ENCODE data around the gene ABCC1. TPM values are rescaled to one million over a fixed set of nuclear protein-coding genes. Genes with fewer than 3 reads are reported as not detected.

ABCC1 gene
- total and polyA plus RNA-seq, 2 of the 4 experiments (the other 2 are of a cell fraction), result 39.4 to 66.0 TPM

DNA sequence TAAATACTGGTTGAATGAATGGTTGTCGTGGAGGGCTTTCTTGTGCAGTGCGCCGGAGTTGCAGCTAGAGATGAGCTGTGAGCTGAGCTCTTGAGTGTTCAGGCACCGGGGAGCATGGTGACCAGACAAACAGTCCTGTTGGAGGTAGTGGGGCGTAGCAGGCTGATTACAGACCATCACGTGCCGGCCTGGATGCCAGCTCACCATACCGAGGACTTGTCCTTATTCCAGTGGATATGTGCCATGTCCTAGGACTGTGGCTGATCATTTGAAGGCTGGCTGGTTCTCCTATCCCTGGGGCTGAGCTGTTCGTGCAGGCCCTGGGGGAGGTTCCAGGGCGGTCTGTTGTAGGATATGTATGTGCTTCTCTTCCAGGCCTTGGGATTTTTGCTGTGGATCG, 60.0 kb downstream of the ABCC1 start:
- WGBS, 2 experiments (ENCODE audit: extremely low coverage in 2 of 2, insufficient read length in 1 of 2), result no CpG with 5 or more reads among the region's 11 CpGs
- H3K27ac ChIP-seq (ENCODE audit: insufficient read depth, low read length), result peak overlapping the region; percentile 32; the same call in 1 of the 2 replicates
- TF ChIP-seq FOS (IDR thresholded peaks at IDR 0.05; ENCODE audit: low read depth, low read length) (no peak), CHD1 (IDR thresholded peaks at IDR 0.05; ENCODE audit: low read depth, low read length) (no peak), CTCF (conservative IDR thresholded peaks at IDR 0.05; ENCODE audit: low read depth, low read length) (no peak), RCOR1 (IDR thresholded peaks at IDR 0.05; ENCODE audit: insufficient replicate concordance, low read length) (no peak), SMC3 (IDR thresholded peaks at IDR 0.05; ENCODE audit: low read depth, low read length) (no peak), NFE2L2 (IDR thresholded peaks at IDR 0.05; ENCODE audit: low read depth, low read length) (no peak), BHLHE40 (IDR thresholded peaks at IDR 0.05; ENCODE audit: low read depth, low read length) (no peak), CEBPB (IDR thresholded peaks at IDR 0.05; ENCODE audit: low read depth, low read length) (no peak), MAZ (IDR thresholded peaks at IDR 0.05; ENCODE audit: borderline replicate concordance, low read depth, low read length) (no peak), RFX5 (IDR thresholded peaks at IDR 0.05; ENCODE audit: low read depth, low read length) (no peak), MXI1 (IDR thresholded peaks at IDR 0.05; ENCODE audit: borderline replicate concordance, low read depth, low read length) (no peak), POLR2A (IDR thresholded peaks at IDR 0.05; ENCODE audit: low read depth, low read length) (no peak), RAD21 (IDR thresholded peaks at IDR 0.05; ENCODE audit: low read length) (no peak), MAFK (IDR thresholded peaks at IDR 0.05; ENCODE audit: low read depth, low read length) (no peak), USF2 (IDR thresholded peaks at IDR 0.05; ENCODE audit: low read depth, low read length) (no peak)
- TF ChIP-seq, protein P1, sequence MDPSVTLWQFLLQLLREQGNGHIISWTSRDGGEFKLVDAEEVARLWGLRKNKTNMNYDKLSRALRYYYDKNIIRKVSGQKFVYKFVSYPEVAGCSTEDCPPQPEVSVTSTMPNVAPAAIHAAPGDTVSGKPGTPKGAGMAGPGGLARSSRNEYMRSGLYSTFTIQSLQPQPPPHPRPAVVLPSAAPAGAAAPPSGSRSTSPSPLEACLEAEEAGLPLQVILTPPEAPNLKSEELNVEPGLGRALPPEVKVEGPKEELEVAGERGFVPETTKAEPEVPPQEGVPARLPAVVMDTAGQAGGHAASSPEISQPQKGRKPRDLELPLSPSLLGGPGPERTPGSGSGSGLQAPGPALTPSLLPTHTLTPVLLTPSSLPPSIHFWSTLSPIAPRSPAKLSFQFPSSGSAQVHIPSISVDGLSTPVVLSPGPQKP (IDR thresholded peaks at IDR 0.05; ENCODE audit: borderline replicate concordance, low read depth, low read length), result no peak
- peak overlapping the region; percentile 42 for H2BK5ac ChIP-seq (ENCODE audit: low read depth, low read length, poor library complexity, severe bottlenecking)
- H3K9ac ChIP-seq (ENCODE audit: low read depth, low read length), result no peak overlapping the region
- no peak overlapping the region for H2BK120ac ChIP-seq (ENCODE audit: low read depth, low read length)
- no TSS peak for BruUV-seq (replicated peaks)
- in situ Hi-C loops (cut with MboI; ENCODE audit: low sequenced_read_pairs), result loop anchor here (25.0 kb wide), 1 partner anchor 122 kb away; the partner anchor contains the start of gene CEP20
- H2BK20ac ChIP-seq (ENCODE audit: low read depth, low read length), result peak overlapping the region; percentile 21; the same call in 1 of the 2 replicates
- H3K27me3 ChIP-seq (ENCODE audit: control insufficient read depth, insufficient read depth, low read length), result no peaks in the 10 kb centered on the region
- H3K23ac ChIP-seq (ENCODE audit: low read depth, low read length), result no peak overlapping the region
- H4K91ac ChIP-seq (ENCODE audit: insufficient read depth, low read depth, low read length), result 0 out of 2 replicates have a peak overlapping the region, but pooled peaks have one; percentile 47
- no peak overlapping the region for H3K4me2 ChIP-seq (ENCODE audit: low read depth, low read length)
- 0 out of 2 replicates have a peak, but pooled peaks cover under 1% of the 10 kb centered on the region for H4K20me1 ChIP-seq (ENCODE audit: insufficient read depth, low read length)
- H3K79me1 ChIP-seq (ENCODE audit: low read depth in 1 of 2, low read length in 2 of 2), result peaks cover 48 to 90% of the 10 kb centered on the region in 2 experiments
- no peak for ATAC-seq (ENCODE audit: low read depth)
- H2BK15ac ChIP-seq (ENCODE audit: low read depth, low read length), result no peak overlapping the region
- H3K4ac ChIP-seq (ENCODE audit: low read depth, low read length), result peak overlapping the region; percentile 48; the same call in 1 of the 2 replicates
- ChIA-PET CTCF (no interaction called here), POLR2A (ENCODE audit: unreplicated experiment) (no interaction called here)
- H3K56ac ChIP-seq (ENCODE audit: extremely low read depth, insufficient read depth, low read length), result no peak overlapping the region
- H2AFZ ChIP-seq (replicated peaks; ENCODE audit: low read length, poor library complexity), result no peak overlapping the region
- no peak overlapping the region for H3K14ac ChIP-seq (replicated peaks; ENCODE audit: low read depth, low read length)
- peaks cover 26% of the 10 kb centered on the region for H3K9me1 ChIP-seq (ENCODE audit: insufficient read depth, low read length)
- intact Hi-C loops (cut with micrococcal nuclease), result no loop called here
- no peak for DNase-seq
- peak overlapping the region; percentile 35 for H2AK5ac ChIP-seq (ENCODE audit: low read depth, low read length)
- peaks cover 54% of the 10 kb centered on the region for H3K36me3 ChIP-seq (ENCODE audit: control insufficient read depth, insufficient read depth, low read length)
- no peaks in the 10 kb centered on the region for H3K9me3 ChIP-seq (ENCODE audit: control insufficient read depth, insufficient read depth, low read length)
- H4K8ac ChIP-seq (ENCODE audit: low read depth in 2 of 2, low read length in 2 of 2), result peak overlapping the region in 1 of 2 experiments; percentile 10; a peak in 1 of 4 replicates
- H3K4me3 ChIP-seq (ENCODE audit: insufficient read depth, low read depth, low read length), result no peak overlapping the region
- H2AK9ac ChIP-seq (replicated peaks; ENCODE audit: low read depth, low read length, poor library complexity), result no peak overlapping the region
- dilution Hi-C loops (cut with HindIII; ENCODE audit: low sequenced_read_pairs, unreplicated experiment), result no loop called here
- H3K18ac ChIP-seq (ENCODE audit: low read depth, low read length), result no peak overlapping the region; the same call in 1 of the 2 replicates
- H3K4me1 ChIP-seq (ENCODE audit: control insufficient read depth, insufficient read depth, low read length), result peaks cover 26% of the 10 kb centered on the region
- H4K5ac ChIP-seq (ENCODE audit: low read depth, low read length), result no peak overlapping the region

Measured in IMR-90 (cell line).